CD4-positive, alpha-beta T cell treated with Interleukin-17A for 4 hours (primary cell): ENCODE results near the gene PMS2.
"Not testable (repeated sequence)": the region's sequence is repeated elsewhere in the genome, so short reads cannot be mapped to it uniquely, and the experiment has no call there.

Experiments
- DNase-seq: peaks from one replicate; pipeline ENCODE4 v3.0.0-alpha.2; 2020; ENCODE audit warnings: mixed read lengths

PMS2 gene

DNA sequence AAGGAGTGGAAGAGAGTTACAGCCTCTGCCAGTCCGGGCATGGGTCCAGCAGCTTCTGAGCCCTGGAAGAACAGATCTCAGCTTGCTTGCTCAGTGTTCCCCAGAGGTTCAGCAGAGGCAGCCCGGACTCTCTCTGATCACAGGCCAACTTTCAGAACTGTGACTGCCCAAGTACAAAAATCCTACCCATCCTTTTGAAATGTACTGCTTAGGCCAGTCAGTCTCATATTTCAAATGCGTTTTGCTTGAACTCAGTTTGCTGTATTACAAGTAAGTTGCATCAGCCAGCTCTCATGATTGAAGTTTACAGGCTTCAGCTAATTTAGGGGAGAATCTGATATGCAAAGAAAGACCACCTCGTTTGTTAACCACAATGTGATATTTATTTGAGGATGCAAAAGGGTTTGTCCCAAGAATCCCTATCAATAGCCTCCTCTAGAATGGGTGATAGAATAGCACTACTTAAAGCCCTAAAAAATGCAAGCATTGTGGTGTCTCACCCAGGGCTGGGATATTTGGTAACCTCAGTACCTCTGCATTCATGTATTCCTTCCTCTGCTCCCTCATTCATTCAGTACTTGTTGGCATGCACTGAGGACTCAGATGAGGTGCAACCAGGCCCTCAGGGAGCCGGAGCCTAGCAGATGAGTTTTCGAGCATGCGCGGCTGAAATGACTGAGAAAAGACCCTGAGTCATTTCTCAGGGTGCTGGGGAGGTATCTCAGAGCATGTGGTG is 7.2 kb upstream of the PMS2 start:
- DNase-seq, result no peak

DNA sequence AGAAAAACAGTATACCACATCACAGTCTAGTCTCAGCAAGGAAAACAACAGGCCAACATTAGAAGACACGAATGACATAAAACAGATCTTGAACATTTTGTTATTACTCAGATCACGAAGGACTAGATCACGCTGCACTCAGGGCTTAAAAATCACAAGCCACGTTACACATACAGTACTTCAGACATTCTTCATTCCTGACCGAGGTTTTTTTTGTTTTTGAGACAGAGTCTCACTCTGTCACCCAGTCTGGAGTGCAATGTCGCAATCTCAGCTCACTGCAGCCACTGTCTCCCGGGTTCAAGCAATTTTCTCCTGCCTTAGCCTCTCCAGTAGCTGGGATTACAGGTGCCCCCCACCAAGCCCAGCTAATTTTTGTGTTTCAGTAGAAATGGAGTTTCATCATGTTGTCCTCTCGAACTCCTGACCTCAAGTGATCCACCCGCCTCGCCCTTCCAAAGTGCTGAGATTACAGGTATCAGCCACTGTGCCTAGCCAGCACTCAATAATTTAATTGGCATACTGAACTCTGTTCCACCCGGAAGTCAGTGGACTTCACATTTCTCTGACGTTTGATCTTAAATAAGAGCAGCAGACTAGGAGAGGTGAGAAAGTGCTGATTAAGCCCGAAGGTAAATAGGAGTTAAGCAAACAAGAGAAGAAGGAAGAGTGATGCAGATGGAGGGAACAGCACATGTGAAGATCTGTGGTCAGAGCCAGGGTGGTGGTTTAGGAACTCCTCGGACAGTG is 3.7 kb upstream of the PMS2 start:
- no peak for DNase-seq

DNA sequence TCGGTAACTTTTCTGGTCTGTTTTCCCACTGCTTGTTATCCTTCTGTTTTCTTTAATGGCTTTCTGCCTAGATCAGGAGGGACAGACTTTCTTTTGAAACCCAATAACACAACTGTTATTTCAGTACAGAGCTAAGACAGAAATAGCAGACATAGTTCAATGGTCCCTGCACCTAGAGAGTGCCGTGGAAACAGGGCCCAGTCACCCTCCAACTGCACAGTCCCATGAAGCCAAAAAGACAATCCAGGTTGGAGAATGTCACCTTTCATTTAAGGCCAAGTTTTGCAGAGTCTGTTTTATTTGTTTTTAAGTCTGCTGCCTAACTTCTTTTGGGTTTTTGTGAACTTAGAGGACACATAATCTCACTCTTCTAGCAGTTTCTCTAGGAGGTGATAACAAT is 2.7 kb upstream of the PMS2 start:
- no peak for DNase-seq

DNA sequence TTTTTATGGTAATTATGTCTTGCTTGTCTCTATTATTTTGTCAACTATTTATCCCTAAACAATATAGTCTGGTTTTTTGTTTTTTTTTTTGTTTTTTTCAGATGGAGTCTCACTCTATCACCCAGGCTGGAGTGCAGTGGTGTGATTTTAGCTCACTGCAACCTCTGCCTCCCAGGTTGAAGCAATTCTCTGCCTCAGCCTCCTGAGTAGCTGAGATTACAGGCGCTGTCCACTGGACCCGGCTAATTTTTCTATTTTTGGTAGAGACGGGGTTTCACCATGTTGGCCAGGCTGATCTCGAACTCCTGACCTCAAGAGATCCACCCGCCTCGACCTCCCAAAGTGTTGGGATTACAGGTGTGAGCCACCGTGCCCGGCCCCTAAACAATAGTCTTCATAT is 1.5 kb upstream of the PMS2 start:
- not testable (repeated sequence) for DNase-seq

DNA sequence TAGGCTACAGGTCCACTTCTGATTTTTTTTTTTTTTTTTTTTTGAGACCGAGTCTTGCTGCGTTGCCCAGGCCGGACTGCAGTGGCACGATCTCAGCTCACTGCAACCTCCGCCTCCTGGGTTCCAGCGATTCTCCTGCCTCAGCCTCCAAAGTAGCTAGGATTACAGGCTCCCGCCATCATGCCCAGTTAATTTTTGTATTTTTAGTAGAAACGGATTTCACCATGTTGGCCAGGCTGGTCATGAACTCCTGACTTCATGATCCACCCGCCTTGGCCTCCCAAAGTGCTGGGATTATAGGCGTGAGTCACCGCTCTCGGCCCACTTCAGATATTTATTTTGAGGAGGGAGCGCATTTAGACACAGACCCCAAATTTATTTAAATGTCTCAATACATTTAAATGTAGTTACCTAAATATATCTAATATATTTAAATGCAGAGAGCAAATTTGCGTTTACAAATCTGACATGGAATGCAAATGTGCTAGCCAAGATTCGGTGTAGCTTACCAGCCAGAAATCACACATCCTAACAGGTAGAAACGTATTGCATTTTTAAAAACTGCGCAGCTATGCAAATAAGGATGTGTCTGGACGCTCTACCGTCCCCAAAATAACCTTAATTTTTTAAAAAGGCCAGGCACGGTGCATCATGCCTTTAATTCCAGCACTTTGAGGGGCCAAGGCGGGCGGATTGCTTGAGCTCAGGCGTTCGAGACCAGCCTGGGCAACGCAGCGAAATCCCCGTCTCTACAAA is 836 bp downstream of the PMS2 start:
- DNase-seq, result not testable (repeated sequence)

DNA sequence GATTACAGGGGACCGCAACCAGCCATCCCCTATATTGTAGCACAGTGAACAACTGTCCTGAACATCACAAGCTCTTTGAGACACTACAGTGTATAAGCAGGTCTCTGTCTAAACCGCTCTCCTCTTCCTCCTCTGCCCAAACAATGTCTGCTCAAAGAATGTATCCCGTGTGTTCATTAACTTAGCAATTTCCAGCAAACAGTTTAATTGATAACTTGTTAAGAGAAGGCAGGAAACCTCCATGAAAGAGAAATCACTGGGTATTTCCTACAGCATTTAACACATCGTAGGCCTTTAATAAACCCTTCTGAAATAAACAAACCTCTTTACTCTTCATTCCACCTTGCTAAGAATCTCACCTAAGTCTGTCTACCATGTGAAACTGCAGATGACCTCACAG is 1.5 kb downstream of the PMS2 start:
- DNase-seq, result no peak

DNA sequence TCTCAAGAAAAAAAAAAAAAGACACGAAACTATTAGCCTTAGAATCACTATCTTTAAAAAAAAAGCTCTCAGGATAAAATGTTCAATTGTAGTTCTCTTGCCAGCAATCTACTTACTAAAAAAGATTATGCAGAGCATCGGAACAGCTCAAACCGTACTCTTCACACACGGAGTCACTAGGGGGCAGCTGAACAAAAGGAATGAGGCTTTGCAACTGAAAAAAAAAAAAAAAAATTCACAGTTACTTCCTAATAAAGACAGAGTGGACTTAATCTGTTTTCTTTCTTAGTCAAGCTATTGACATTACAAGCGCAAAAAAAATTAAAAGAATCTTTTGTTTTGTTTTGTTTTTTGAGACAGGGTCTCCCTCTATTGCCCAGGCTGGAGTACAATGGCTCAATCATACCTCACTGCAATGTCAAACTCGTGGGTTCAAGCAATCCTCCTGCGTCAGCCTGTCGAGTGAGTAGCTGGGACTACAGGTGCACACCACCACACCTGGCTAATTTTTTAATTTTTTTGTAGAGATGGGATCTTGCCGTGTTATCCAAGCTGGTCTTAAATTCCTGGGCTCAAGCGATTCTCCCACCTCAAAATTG is 11.5 kb downstream of the PMS2 start:
- DNase-seq, result peak; percentile 66

DNA sequence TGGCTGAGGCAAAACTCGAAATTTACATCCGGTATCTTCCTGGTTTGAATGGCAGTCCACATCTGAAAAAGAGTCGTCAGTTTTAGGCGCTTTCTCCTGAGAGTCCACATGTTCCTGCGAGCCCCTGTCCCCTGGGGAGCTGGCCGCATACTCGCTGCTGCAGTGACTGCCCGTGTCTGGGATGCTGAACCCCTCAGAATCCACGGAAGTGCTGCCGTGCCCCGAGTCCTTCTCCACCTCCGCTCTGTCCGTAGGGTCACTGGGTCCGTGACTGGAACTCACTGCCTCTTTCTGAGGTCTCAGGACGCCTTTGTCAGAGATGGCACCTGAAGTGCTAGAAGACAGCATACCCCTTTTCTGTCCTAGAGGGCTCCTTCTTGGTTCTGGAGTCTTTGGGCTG is 21.8 kb downstream of the PMS2 start:
- not testable (repeated sequence) for DNase-seq

DNA sequence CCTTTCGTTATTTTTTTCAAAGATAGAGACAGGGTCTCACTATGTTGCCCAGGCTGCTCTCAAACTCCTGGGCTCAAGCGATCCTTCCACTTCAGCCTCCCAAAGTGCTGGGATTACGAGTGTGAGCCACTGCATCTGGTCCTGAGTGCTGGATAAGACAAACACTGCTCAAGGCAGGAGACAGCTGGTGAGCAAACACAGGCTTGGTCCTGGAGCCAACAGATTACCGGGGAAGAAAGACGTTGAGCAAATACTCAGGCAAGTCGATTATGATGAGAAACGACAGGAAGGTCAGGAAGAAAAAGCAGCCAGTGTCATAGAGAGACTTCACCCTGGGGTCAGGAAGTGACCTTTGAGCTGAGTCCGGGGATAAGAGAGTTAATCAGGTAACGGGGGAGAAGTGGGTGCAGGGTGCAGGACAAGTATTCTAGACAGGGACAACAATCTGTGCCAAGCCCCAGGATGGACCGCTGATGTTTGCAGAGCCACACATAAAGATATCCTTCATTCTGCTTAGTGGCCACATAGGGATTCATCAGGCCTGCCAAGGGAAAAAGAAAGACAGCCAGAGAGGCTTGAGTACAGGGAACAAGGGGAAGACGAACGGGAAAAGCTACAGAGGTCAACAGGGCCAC is 29.1 kb downstream of the PMS2 start:
- not testable (repeated sequence) for DNase-seq

DNA sequence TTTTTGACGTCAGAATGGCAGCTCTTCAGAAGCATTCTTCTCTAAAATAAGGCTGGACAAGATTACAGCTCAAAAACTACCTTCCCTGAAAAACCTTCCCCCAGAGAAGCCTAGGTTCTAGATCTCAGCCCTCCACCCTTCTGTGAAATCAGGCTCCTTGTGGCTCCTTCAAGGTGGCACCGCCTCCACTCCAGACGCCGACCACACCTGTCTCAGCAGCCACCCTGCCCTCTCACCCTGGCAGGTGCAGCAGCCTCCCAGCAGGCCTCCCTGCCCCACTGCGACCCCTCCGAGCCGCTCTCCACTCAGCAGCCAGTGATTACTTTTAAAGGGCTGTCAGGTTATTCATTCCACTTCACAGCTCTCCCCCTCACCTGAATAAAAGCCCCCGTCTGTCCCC is 35.3 kb downstream of the PMS2 start:
- DNase-seq, result not testable (repeated sequence)

DNA sequence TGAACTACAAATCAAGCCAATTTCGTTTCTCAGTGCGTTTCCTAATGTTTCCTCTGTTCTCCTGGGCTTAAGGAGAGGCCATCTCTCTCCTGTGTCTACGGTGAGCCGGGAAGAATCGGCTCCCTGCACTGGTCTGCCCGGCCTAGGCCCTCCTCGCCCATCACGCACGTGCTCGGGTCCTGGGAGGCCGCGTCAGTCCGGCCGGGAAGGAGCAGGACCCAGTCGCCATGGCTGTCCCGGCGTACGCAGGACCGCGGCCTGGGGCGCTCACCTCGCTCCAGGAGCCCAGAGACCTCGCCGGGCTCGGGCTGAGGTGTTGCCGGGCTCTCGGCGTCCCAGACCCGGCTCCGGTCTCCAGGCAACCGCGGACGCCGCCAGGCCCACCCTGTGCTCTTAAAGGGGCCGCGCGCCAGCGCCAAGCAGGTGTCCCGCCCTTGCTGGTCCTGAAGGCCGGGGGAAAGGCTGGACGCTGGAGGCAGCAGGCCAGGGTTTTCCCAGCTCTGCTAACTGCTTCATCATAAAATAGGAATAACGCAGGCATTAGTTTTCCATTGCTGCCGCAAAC is 38.4 kb downstream of the PMS2 start, which contains the start of gene RSPH10B:
RSPH10B (minus strand) TSS at position 343 of the 565 bp plus-strand sequence. CDS start 3,573 bp downstream, outside the sequence.
- DNase-seq, result not testable (repeated sequence)

DNA sequence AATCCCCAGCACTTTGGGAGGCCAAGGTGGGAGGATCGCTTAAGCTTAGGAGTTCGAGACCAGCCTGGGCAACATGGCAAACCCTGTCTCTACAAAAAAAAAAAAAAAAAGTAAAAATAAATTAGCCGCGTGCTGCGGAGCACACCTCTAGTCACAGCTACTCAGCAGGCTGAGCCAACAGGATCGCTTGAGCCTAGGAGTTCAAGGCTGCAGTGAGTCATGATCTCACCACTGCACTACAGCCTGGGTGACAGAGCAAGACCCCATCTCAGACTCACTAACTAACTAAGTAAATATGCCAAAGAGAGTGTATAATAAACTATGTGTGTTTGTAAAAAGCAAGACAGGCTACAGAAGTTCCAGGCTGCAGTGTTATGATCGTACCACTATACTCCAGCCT is 45.0 kb downstream of the PMS2 start:
- DNase-seq, result not testable (repeated sequence)

DNA sequence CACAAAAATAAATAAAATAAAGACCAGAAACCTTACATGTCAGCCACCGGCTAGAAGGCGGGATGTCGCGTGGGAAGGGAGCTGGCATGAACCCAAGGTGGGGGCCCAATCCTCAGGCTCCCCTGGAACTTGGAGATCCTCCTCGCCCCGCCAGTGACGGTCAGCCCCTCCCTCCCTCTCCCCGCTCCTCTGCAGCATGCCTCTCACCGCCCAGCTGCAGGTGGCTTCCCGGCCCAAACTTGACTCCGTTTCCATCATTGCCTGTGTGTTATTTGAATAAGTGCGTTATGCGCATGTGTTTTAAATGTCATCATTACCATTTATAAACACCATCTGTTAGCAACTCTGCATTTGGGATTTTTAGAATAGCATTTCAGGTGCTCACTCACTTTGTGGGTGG is 45.6 kb downstream of the PMS2 start:
- DNase-seq, result not testable (repeated sequence)

DNA sequence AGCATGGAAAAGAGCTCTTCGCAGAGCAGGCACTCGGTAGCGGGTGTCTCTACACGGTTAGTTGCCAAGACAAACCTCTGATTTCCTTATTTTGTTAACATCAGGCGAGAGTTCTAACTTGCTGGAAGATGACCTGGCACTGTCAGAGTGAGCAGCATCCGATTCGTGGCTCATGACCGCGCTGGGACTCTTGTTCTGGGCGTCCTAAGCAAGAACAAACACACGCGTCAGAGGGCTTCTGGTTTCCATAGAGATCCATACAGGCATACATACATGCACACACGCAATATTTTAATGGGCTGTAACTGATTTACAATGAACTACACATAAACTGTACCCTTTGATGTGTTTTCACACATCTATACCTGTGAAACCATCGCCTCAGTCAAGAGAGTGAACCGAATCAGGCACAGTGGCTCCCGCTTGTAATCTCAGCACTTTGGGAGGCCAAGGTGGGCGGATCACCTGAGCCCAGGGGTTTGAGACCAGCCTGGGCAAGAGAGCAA is 73.9 kb downstream of the PMS2 start:
- DNase-seq, result not testable (repeated sequence)

DNA sequence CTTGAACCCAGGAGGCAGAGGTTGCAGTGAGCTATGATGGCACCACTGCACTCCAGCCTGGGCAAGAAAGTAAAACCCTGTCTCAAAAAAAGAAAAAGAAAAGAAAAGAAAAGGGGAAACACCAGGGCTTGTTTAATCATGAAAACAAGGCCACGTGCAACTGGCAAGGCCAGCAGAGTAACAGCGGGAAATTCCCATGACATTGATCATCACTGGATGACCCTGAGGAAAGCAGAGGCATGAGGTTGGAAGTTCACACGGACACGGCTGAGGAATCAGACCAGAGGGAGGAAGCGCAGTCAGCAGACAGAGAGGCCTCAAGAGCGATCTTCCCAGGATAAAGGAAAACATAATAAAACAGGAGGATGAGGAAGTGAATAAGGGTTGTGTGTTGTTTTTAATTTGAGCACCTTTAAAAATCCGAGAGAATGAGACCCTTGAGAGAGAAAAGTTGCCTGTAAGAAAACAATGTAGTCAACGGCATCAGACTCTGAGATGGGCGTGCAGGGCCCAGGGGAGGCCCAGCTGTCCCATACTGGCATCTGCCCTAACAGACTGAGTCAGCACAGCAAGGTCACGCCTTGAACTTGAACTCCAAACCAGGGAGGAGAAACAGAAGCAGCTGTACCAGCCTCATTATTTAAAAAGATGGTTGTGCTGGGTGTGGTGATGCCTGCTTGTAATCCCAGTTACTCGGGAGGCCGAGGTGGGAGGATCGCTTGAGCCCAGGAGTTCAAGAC is 76.8 kb downstream of the PMS2 start:
- not testable (repeated sequence) for DNase-seq

DNA sequence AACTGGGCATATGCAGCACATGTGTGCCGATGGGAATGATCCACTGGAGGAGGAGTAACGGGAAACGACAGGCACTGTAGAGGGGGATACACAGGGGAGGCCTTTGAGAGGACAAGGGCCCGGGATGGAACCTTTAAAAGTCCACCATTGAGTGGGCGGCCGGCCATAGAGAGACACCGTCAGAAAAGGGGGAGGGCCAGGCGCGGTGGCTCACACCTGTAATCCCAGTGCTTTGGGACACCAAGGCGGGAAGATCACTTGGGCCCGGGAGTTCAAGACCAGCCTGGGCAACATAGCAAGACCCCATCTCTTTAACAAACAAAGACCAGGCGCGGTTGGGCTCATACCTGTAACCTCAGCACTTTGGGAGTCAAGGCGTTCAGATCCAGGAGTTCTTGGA is 77.6 kb downstream of the PMS2 start:
- DNase-seq, result not testable (repeated sequence)

DNA sequence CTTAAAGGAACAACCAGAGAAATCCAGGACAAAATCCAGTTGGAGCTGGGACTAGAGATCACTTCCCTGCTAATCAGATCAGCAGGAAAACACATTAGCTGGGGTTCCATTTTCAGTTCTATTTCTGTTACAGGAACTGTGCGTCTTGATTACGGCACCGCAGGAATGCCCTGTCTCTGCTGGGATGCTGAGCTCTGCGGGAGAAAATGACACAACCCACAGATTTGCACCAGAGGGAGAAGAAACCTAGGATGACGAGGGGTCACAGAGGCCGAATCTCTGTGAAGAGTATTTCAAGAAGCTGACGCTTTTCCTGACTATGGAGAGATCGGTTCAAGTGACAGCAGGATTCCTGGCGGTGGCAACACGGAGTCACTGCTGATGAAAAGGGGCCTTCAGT is 78.6 kb downstream of the PMS2 start:
- not testable (repeated sequence) for DNase-seq

DNA sequence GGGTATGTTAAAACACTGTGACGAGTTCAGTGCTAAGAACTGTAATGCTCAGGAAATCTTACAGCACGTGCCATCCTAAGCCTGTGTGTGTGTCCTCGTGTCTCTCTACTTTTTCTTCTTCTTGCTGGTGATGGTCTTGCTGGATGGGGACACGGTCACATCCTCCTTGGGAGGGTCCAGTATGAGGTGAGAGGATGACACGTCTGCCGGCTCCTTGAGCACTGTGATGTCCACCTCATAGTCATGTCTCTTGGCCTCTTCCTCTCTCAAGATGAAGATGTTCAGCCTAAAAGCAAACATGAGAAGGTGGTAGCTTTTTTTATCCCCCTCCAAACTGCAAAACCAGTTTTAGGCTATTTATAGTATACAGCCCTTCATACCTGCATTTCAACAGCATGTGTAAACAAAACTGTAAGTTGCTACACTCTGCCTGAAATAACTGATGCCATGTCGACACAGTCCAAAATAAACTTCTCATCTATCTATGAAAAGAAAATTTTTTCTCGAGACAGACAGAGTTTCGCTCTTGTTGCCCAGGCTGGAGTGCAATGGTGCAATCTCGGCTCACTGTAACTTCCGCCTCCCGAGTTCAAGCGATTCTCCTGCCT is 82.5 kb downstream of the PMS2 start:
- not testable (repeated sequence) for DNase-seq

DNA sequence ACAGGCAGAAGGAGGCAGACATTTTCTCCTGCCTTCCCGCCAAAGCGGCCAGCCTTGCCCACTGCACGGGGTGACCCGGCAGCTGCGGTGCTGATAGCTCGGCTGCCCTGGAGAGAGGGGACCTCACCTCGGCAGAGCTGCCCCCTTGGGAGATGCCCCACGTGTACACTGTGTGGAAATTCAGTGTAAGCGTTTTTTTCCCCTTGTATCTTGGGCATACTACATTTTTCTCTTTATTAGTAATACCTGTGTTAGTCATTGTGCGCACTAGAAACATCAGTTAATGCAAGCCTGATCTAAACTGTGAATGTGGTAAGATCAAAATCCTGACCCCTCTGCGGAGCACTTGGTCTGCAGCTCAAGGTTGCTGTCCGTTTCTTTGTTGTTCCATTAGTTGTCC is 84.2 kb downstream of the PMS2 start:
- not testable (repeated sequence) for DNase-seq

DNA sequence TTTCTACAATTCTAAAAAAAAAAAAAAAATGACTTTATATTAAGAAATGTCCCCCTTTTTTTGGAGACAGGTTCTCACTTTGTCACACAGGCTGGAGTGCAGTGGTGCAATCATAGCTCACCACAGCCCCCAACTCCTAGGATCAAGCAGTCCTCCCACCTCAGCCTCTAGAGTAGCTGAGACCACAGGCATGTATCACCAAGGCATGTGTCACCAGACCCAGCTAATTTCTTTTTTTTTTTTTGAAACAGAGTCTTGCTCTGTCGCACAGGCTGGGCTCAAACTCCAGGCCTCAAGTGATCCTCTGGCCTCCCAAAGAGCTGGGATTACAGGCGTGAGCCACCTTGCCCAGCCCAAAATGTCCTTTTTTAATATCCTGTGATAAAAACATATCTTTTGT is 84.7 kb downstream of the PMS2 start:
- not testable (repeated sequence) for DNase-seq
